ENCODE measurements around the gene CFAP46. TPM values are rescaled to one million over a fixed set of nuclear protein-coding genes. Genes with fewer than 3 reads are reported as not detected.

CFAP46 gene
- total and polyA plus RNA-seq, 2 experiments from 2014 or later = 3.1 to 5.4 TPM

DNA sequence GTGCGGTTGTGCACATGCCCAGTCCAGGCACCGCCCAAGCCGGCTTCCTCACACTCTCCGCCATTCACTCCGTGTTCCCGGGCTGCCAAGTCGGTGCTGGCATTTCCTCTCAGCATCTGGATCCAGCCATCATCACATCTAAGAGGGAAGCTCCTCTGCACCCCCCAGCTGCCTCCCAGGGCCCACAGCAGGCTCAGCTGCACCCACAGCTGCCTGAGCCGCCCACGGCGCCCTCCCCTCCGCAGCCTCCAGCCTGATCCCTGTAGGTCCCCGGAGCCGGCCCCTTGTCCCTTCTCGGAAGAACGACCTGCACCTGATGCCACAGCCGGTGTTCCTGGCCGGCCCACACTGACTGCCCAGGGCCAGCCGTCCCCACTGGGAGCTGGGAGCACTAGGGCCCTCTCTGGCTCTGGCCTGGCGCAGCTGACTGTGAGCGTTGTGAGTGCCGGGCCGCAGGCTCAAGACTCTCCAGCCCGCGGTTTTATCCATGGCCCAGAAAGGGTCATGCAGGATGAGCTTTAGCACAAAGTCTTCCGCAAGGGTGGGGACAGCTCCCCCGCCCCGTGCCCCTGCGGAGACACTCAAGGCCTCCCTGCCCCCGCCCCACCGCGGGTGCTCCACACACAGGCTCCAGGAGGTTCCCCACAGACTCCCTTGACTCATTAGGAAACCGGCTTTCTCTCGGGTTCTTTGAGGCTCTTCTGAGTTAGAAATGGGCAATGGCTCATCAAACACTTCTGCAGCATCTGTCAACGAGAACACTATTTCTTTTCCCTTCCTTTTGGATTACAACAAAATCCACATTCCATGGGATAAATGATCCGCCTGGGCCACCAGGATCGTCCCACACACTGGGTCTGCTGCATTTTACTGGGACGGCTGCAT lies 31.2 kb downstream of the CFAP46 start:
- TF ChIP-seq STAT1 (IDR thresholded peaks at IDR 0.05; ENCODE audit: unreplicated experiment) = no peak
- TF ChIP-seq, protein P1, sequence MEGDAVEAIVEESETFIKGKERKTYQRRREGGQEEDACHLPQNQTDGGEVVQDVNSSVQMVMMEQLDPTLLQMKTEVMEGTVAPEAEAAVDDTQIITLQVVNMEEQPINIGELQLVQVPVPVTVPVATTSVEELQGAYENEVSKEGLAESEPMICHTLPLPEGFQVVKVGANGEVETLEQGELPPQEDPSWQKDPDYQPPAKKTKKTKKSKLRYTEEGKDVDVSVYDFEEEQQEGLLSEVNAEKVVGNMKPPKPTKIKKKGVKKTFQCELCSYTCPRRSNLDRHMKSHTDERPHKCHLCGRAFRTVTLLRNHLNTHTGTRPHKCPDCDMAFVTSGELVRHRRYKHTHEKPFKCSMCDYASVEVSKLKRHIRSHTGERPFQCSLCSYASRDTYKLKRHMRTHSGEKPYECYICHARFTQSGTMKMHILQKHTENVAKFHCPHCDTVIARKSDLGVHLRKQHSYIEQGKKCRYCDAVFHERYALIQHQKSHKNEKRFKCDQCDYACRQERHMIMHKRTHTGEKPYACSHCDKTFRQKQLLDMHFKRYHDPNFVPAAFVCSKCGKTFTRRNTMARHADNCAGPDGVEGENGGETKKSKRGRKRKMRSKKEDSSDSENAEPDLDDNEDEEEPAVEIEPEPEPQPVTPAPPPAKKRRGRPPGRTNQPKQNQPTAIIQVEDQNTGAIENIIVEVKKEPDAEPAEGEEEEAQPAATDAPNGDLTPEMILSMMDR (conservative IDR thresholded peaks at IDR 0.05; ENCODE audit: low read depth in 2 of 2) = no peak
- TF ChIP-seq, protein P2, sequence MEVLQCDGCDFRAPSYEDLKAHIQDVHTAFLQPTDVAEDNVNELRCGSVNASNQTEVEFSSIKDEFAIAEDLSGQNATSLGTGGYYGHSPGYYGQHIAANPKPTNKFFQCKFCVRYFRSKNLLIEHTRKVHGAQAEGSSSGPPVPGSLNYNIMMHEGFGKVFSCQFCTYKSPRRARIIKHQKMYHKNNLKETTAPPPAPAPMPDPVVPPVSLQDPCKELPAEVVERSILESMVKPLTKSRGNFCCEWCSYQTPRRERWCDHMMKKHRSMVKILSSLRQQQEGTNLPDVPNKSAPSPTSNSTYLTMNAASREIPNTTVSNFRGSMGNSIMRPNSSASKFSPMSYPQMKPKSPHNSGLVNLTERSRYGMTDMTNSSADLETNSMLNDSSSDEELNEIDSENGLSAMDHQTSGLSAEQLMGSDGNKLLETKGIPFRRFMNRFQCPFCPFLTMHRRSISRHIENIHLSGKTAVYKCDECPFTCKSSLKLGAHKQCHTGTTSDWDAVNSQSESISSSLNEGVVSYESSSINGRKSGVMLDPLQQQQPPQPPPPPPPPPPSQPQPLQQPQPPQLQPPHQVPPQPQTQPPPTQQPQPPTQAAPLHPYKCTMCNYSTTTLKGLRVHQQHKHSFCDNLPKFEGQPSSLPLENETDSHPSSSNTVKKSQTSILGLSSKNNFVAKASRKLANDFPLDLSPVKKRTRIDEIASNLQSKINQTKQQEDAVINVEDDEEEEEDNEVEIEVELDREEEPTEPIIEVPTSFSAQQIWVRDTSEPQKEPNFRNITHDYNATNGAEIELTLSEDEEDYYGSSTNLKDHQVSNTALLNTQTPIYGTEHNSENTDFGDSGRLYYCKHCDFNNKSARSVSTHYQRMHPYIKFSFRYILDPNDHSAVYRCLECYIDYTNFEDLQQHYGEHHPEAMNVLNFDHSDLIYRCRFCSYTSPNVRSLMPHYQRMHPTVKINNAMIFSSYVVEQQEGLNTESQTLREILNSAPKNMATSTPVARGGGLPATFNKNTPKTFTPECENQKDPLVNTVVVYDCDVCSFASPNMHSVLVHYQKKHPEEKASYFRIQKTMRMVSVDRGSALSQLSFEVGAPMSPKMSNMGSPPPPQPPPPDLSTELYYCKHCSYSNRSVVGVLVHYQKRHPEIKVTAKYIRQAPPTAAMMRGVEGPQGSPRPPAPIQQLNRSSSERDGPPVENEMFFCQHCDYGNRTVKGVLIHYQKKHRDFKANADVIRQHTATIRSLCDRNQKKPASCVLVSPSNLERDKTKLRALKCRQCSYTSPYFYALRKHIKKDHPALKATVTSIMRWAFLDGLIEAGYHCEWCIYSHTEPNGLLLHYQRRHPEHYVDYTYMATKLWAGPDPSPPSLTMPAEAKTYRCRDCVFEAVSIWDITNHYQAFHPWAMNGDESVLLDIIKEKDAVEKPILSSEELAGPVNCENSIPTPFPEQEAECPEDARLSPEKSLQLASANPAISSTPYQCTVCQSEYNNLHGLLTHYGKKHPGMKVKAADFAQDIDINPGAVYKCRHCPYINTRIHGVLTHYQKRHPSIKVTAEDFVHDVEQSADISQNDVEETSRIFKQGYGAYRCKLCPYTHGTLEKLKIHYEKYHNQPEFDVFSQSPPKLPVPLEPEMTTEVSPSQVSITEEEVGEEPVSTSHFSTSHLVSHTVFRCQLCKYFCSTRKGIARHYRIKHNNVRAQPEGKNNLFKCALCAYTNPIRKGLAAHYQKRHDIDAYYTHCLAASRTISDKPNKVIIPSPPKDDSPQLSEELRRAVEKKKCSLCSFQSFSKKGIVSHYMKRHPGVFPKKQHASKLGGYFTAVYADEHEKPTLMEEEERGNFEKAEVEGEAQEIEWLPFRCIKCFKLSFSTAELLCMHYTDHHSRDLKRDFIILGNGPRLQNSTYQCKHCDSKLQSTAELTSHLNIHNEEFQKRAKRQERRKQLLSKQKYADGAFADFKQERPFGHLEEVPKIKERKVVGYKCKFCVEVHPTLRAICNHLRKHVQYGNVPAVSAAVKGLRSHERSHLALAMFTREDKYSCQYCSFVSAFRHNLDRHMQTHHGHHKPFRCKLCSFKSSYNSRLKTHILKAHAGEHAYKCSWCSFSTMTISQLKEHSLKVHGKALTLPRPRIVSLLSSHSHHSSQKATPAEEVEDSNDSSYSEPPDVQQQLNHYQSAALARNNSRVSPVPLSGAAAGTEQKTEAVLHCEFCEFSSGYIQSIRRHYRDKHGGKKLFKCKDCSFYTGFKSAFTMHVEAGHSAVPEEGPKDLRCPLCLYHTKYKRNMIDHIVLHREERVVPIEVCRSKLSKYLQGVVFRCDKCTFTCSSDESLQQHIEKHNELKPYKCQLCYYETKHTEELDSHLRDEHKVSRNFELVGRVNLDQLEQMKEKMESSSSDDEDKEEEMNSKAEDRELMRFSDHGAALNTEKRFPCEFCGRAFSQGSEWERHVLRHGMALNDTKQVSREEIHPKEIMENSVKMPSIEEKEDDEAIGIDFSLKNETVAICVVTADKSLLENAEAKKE (CRISPR knock-in tag; IDR thresholded peaks at IDR 0.05) = no peak
- TF ChIP-seq, protein P3, sequence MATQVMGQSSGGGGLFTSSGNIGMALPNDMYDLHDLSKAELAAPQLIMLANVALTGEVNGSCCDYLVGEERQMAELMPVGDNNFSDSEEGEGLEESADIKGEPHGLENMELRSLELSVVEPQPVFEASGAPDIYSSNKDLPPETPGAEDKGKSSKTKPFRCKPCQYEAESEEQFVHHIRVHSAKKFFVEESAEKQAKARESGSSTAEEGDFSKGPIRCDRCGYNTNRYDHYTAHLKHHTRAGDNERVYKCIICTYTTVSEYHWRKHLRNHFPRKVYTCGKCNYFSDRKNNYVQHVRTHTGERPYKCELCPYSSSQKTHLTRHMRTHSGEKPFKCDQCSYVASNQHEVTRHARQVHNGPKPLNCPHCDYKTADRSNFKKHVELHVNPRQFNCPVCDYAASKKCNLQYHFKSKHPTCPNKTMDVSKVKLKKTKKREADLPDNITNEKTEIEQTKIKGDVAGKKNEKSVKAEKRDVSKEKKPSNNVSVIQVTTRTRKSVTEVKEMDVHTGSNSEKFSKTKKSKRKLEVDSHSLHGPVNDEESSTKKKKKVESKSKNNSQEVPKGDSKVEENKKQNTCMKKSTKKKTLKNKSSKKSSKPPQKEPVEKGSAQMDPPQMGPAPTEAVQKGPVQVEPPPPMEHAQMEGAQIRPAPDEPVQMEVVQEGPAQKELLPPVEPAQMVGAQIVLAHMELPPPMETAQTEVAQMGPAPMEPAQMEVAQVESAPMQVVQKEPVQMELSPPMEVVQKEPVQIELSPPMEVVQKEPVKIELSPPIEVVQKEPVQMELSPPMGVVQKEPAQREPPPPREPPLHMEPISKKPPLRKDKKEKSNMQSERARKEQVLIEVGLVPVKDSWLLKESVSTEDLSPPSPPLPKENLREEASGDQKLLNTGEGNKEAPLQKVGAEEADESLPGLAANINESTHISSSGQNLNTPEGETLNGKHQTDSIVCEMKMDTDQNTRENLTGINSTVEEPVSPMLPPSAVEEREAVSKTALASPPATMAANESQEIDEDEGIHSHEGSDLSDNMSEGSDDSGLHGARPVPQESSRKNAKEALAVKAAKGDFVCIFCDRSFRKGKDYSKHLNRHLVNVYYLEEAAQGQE (IDR thresholded peaks at IDR 0.05; ENCODE audit: unreplicated experiment) = no peak
- TF ChIP-seq, protein P4, sequence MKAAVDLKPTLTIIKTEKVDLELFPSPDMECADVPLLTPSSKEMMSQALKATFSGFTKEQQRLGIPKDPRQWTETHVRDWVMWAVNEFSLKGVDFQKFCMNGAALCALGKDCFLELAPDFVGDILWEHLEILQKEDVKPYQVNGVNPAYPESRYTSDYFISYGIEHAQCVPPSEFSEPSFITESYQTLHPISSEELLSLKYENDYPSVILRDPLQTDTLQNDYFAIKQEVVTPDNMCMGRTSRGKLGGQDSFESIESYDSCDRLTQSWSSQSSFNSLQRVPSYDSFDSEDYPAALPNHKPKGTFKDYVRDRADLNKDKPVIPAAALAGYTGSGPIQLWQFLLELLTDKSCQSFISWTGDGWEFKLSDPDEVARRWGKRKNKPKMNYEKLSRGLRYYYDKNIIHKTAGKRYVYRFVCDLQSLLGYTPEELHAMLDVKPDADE (IDR thresholded peaks at IDR 0.05) = no peak
- no peak for TF ChIP-seq EZH2phosphoT487 (IDR thresholded peaks at IDR 0.05; ENCODE audit: unreplicated experiment)
- Mint-ChIP-seq H3K27me3 (ENCODE audit: insufficient read depth, low read depth, poor library complexity) (peaks cover 15% of the 10 kb centered on the region), H3K4me3 (no peak overlapping the region), H3K4me1 (peaks cover 22% of the 10 kb centered on the region), H3K9me3 (no peaks in the 10 kb centered on the region), H3K36me3 (ENCODE audit: low read depth) (no peaks in the 10 kb centered on the region), H3K27ac (no peak overlapping the region)
- Histone ChIP-seq H2AFZ (no peak overlapping the region), H3F3A (replicated peaks; ENCODE audit: low read depth) (no peaks in the 10 kb centered on the region), H3K27ac (ENCODE audit: low read depth) (no peak overlapping the region), H3K36me3 (ENCODE audit: insufficient read depth) (no peaks in the 10 kb centered on the region), H3K4me2 (no peak overlapping the region), H3K79me2 (replicated peaks; ENCODE audit: insufficient read depth) (no peaks in the 10 kb centered on the region), H3K4me3 (no peak overlapping the region), H3K4me1 (ENCODE audit: insufficient read depth) (no peaks in the 10 kb centered on the region), H4K20me1 (replicated peaks; ENCODE audit: insufficient read depth) (no peaks in the 10 kb centered on the region), H3K9me2 (ENCODE audit: insufficient read depth) (no peaks in the 10 kb centered on the region), H3K27me3 (ENCODE audit: insufficient read depth) (no peaks in the 10 kb centered on the region)
- ATAC-seq = peak; percentile 37
- no peak for DNase-seq (ENCODE audit: low spot score)
